ENCODE data around the gene NFKB1.

The NFKB1 gene

GRCh38 chr4:102563000-102563399 is 61.8 kb downstream of the NFKB1 start:
- Histone ChIP-seq H3K36me3 (ENCODE audit: control insufficient read depth, insufficient read depth, low read length) (no peaks in the 10 kb centered on the region), H3K4ac (ENCODE audit: low read depth, low read length) (no peak overlapping the region), H2BK120ac (ENCODE audit: low read depth, low read length) (no peak overlapping the region), H2BK15ac (replicated peaks; ENCODE audit: low read depth) (no peak overlapping the region), H3K9ac (ENCODE audit: low read length) (no peak overlapping the region), H3K4me1 (ENCODE audit: control insufficient read depth, low read depth, low read length) (no peaks in the 10 kb centered on the region), H3K18ac (ENCODE audit: low read length) (no peak overlapping the region), H3K79me1 (ENCODE audit: low read length) (no peaks in the 10 kb centered on the region), H2BK5ac (ENCODE audit: low read length) (no peak overlapping the region), H3K79me2 (ENCODE audit: control insufficient read depth, insufficient read depth, low read length) (no peaks in the 10 kb centered on the region), H3K23ac (ENCODE audit: low read length) (no peak overlapping the region), H4K8ac (ENCODE audit: low read depth, low read length) (no peak overlapping the region), H3K56ac (ENCODE audit: low read length) (no peak overlapping the region), H3K27me3 (ENCODE audit: insufficient read depth, low read length, poor library complexity) (no peaks in the 10 kb centered on the region), H3K4me3 (ENCODE audit: low read length) (no peak overlapping the region), H2AK5ac (ENCODE audit: low read length) (no peak overlapping the region), H3K4me2 (ENCODE audit: low read length) (no peak overlapping the region), H3K27ac (ENCODE audit: low read depth, low read length) (no peak overlapping the region), H4K5ac (ENCODE audit: low read length) (no peak overlapping the region)
- DNase-seq = no peak
- WGBS (ENCODE audit: extremely low coverage, insufficient coverage, low lambda C conversion rate) = no CpG with 5 or more reads among the region's 1 CpG

DNA sequence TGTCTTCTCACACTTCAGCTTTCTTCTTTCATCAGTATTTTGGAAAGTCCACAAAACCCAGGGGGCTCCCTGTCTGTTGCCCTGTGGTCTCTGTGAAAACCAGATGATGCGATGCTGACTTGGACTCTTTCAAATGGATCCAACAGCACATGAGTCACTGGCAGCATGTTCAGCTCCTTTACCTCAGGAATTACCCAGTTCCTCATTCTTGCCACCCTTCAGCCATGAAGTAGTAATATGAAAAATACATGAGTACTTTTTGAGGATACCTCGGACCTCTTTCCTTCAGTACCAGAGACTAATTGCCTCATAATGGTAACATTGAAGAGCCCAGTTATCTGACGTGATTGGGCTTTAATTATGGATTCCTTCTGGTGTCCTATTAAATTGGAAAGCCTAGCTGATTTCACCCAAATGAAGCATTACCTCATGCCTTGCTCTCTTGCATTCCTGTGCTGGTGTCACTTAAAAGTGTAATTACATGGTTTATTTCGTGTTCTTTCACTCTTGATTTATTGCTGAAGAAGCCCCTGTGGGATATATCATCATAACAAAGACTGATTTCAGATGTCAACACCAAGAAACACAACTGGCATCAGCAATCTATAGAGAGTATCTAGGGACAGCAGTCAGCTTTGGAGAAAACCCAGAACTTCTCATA is 63.4 kb downstream of the NFKB1 start:
- no peak overlapping the region for H3K4ac ChIP-seq (ENCODE audit: low read depth, low read length)
- no peak overlapping the region for H3K56ac ChIP-seq (ENCODE audit: low read length)
- no peak overlapping the region for H2AK5ac ChIP-seq (ENCODE audit: low read length)
- H3K18ac ChIP-seq (ENCODE audit: low read length) = no peak overlapping the region
- H3K27ac ChIP-seq (ENCODE audit: low read depth, low read length) = no peak overlapping the region
- no peak overlapping the region for H3K4me2 ChIP-seq (ENCODE audit: low read length)
- H3K36me3 ChIP-seq (ENCODE audit: control insufficient read depth, insufficient read depth, low read length) = no peaks in the 10 kb centered on the region
- no peak overlapping the region for H2BK5ac ChIP-seq (ENCODE audit: low read length)
- no peak overlapping the region for H3K23ac ChIP-seq (ENCODE audit: low read length)
- H2BK120ac ChIP-seq (ENCODE audit: low read depth, low read length) = no peak overlapping the region
- no peak overlapping the region for H4K5ac ChIP-seq (ENCODE audit: low read length)
- no peaks in the 10 kb centered on the region for H3K27me3 ChIP-seq (ENCODE audit: insufficient read depth, low read length, poor library complexity)
- H3K79me2 ChIP-seq (ENCODE audit: control insufficient read depth, insufficient read depth, low read length) = no peaks in the 10 kb centered on the region
- H3K9ac ChIP-seq (ENCODE audit: low read length) = no peak overlapping the region
- H4K8ac ChIP-seq (ENCODE audit: low read depth, low read length) = no peak overlapping the region
- DNase-seq = no peak
- no peaks in the 10 kb centered on the region for H3K4me1 ChIP-seq (ENCODE audit: control insufficient read depth, low read depth, low read length)
- H3K79me1 ChIP-seq (ENCODE audit: low read length) = no peaks in the 10 kb centered on the region
- no CpG with 5 or more reads among the region's 4 CpGs for WGBS (ENCODE audit: extremely low coverage, insufficient coverage, low lambda C conversion rate)
- H3K4me3 ChIP-seq (ENCODE audit: low read length) = no peak overlapping the region
- H2BK15ac ChIP-seq (replicated peaks; ENCODE audit: low read depth) = no peak overlapping the region

- H3K4ac ChIP-seq (ENCODE audit: low read depth, low read length) = no peak overlapping the region
- no peak overlapping the region for H3K27ac ChIP-seq (ENCODE audit: low read depth, low read length)
- no peak overlapping the region for H3K4me3 ChIP-seq (ENCODE audit: low read length)
- no peak overlapping the region for H3K56ac ChIP-seq (ENCODE audit: low read length)
- DNase-seq = no peak
- H2AK5ac ChIP-seq (ENCODE audit: low read length) = no peak overlapping the region
- H2BK15ac ChIP-seq (replicated peaks; ENCODE audit: low read depth) = no peak overlapping the region
- H4K5ac ChIP-seq (ENCODE audit: low read length) = no peak overlapping the region
- WGBS (ENCODE audit: extremely low coverage, insufficient coverage, low lambda C conversion rate) = no CpG with 5 or more reads among the region's 2 CpGs
- H3K79me1 ChIP-seq (ENCODE audit: low read length) = no peaks in the 10 kb centered on the region
- H3K4me1 ChIP-seq (ENCODE audit: control insufficient read depth, low read depth, low read length) = no peaks in the 10 kb centered on the region
- no peaks in the 10 kb centered on the region for H3K36me3 ChIP-seq (ENCODE audit: control insufficient read depth, insufficient read depth, low read length)
- no peaks in the 10 kb centered on the region for H3K27me3 ChIP-seq (ENCODE audit: insufficient read depth, low read length, poor library complexity)
- no peaks in the 10 kb centered on the region for H3K79me2 ChIP-seq (ENCODE audit: control insufficient read depth, insufficient read depth, low read length)
- H2BK120ac ChIP-seq (ENCODE audit: low read depth, low read length) = no peak overlapping the region
- no peak overlapping the region for H3K18ac ChIP-seq (ENCODE audit: low read length)
- no peak overlapping the region for H3K4me2 ChIP-seq (ENCODE audit: low read length)
- no peak overlapping the region for H4K8ac ChIP-seq (ENCODE audit: low read depth, low read length)
- no peak overlapping the region for H3K9ac ChIP-seq (ENCODE audit: low read length)
- no peak overlapping the region for H3K23ac ChIP-seq (ENCODE audit: low read length)
- H2BK5ac ChIP-seq (ENCODE audit: low read length) = no peak overlapping the region
Measured at GRCh38 chr4:102565696-102566095, 64.5 kb downstream of the NFKB1 start.

DNA sequence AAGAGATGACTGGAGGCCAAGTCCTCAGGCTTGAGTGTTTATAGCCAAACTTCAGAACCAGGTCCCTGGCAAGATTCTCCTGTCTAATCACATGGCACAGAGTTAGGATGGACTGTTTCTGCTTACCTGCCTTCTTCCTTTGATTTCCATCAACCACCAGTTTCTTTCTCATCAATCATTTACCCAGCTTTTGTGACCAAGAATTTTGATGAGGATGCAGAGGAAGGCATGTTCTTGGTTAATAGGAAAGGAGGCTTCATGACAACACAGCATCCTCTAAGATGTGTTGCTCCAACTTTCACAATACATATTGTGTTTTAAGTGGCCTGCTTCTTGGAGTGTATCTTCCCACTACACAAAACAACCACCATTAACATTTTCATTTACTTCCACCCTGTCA is 65.3 kb downstream of the NFKB1 start:
- H3K36me3 ChIP-seq (ENCODE audit: control insufficient read depth, insufficient read depth, low read length) = no peaks in the 10 kb centered on the region
- DNase-seq = no peak
- H3K27ac ChIP-seq (ENCODE audit: low read depth, low read length) = no peak overlapping the region
- no peaks in the 10 kb centered on the region for H3K4me1 ChIP-seq (ENCODE audit: control insufficient read depth, low read depth, low read length)
- no peak overlapping the region for H3K4me2 ChIP-seq (ENCODE audit: low read length)
- no peak overlapping the region for H2BK15ac ChIP-seq (replicated peaks; ENCODE audit: low read depth)
- no peaks in the 10 kb centered on the region for H3K79me2 ChIP-seq (ENCODE audit: control insufficient read depth, insufficient read depth, low read length)
- H3K79me1 ChIP-seq (ENCODE audit: low read length) = no peaks in the 10 kb centered on the region
- no peak overlapping the region for H4K8ac ChIP-seq (ENCODE audit: low read depth, low read length)
- H3K27me3 ChIP-seq (ENCODE audit: insufficient read depth, low read length, poor library complexity) = no peaks in the 10 kb centered on the region
- no peak overlapping the region for H2BK120ac ChIP-seq (ENCODE audit: low read depth, low read length)
- H3K18ac ChIP-seq (ENCODE audit: low read length) = no peak overlapping the region
- no peak overlapping the region for H4K5ac ChIP-seq (ENCODE audit: low read length)
- H2AK5ac ChIP-seq (ENCODE audit: low read length) = no peak overlapping the region
- no peak overlapping the region for H3K56ac ChIP-seq (ENCODE audit: low read length)
- no peak overlapping the region for H3K4ac ChIP-seq (ENCODE audit: low read depth, low read length)
- no peak overlapping the region for H3K9ac ChIP-seq (ENCODE audit: low read length)
- H3K4me3 ChIP-seq (ENCODE audit: low read length) = no peak overlapping the region
- H3K23ac ChIP-seq (ENCODE audit: low read length) = no peak overlapping the region
- H2BK5ac ChIP-seq (ENCODE audit: low read length) = no peak overlapping the region

- no peaks in the 10 kb centered on the region for H3K79me2 ChIP-seq (ENCODE audit: control insufficient read depth, insufficient read depth, low read length)
- H4K8ac ChIP-seq (ENCODE audit: low read depth, low read length) = no peak overlapping the region
- no peak overlapping the region for H2BK5ac ChIP-seq (ENCODE audit: low read length)
- H3K4ac ChIP-seq (ENCODE audit: low read depth, low read length) = no peak overlapping the region
- no peak overlapping the region for H2AK5ac ChIP-seq (ENCODE audit: low read length)
- no peaks in the 10 kb centered on the region for H3K36me3 ChIP-seq (ENCODE audit: control insufficient read depth, insufficient read depth, low read length)
- H2BK15ac ChIP-seq (replicated peaks; ENCODE audit: low read depth) = no peak overlapping the region
- no peaks in the 10 kb centered on the region for H3K27me3 ChIP-seq (ENCODE audit: insufficient read depth, low read length, poor library complexity)
- no peak overlapping the region for H3K23ac ChIP-seq (ENCODE audit: low read length)
- no CpG with 5 or more reads among the region's 1 CpG for WGBS (ENCODE audit: extremely low coverage, insufficient coverage, low lambda C conversion rate)
- no peaks in the 10 kb centered on the region for H3K79me1 ChIP-seq (ENCODE audit: low read length)
- no peak overlapping the region for H3K27ac ChIP-seq (ENCODE audit: low read depth, low read length)
- H3K56ac ChIP-seq (ENCODE audit: low read length) = no peak overlapping the region
- H4K5ac ChIP-seq (ENCODE audit: low read length) = no peak overlapping the region
- no peak overlapping the region for H3K4me3 ChIP-seq (ENCODE audit: low read length)
- no peak overlapping the region for H2BK120ac ChIP-seq (ENCODE audit: low read depth, low read length)
- DNase-seq = no peak
- no peak overlapping the region for H3K9ac ChIP-seq (ENCODE audit: low read length)
- H3K18ac ChIP-seq (ENCODE audit: low read length) = no peak overlapping the region
- H3K4me2 ChIP-seq (ENCODE audit: low read length) = no peak overlapping the region
- H3K4me1 ChIP-seq (ENCODE audit: control insufficient read depth, low read depth, low read length) = no peaks in the 10 kb centered on the region
Measured at GRCh38 chr4:102567427-102567826, 66.3 kb downstream of the NFKB1 start.

- H4K8ac ChIP-seq (ENCODE audit: low read depth, low read length) = no peak overlapping the region
- no peak overlapping the region for H3K56ac ChIP-seq (ENCODE audit: low read length)
- H3K79me1 ChIP-seq (ENCODE audit: low read length) = no peaks in the 10 kb centered on the region
- no peaks in the 10 kb centered on the region for H3K4me1 ChIP-seq (ENCODE audit: control insufficient read depth, low read depth, low read length)
- H3K4me3 ChIP-seq (ENCODE audit: low read length) = no peak overlapping the region
- H3K4ac ChIP-seq (ENCODE audit: low read depth, low read length) = no peak overlapping the region
- H2BK15ac ChIP-seq (replicated peaks; ENCODE audit: low read depth) = no peak overlapping the region
- H2AK5ac ChIP-seq (ENCODE audit: low read length) = no peak overlapping the region
- H3K4me2 ChIP-seq (ENCODE audit: low read length) = no peak overlapping the region
- no peak overlapping the region for H4K5ac ChIP-seq (ENCODE audit: low read length)
- no peak overlapping the region for H3K9ac ChIP-seq (ENCODE audit: low read length)
- DNase-seq = no peak
- no peak overlapping the region for H3K18ac ChIP-seq (ENCODE audit: low read length)
- H3K36me3 ChIP-seq (ENCODE audit: control insufficient read depth, insufficient read depth, low read length) = no peaks in the 10 kb centered on the region
- no CpG with 5 or more reads among the region's 2 CpGs for WGBS (ENCODE audit: extremely low coverage, insufficient coverage, low lambda C conversion rate)
- H3K23ac ChIP-seq (ENCODE audit: low read length) = no peak overlapping the region
- H3K27me3 ChIP-seq (ENCODE audit: insufficient read depth, low read length, poor library complexity) = no peaks in the 10 kb centered on the region
- H3K79me2 ChIP-seq (ENCODE audit: control insufficient read depth, insufficient read depth, low read length) = no peaks in the 10 kb centered on the region
- H2BK120ac ChIP-seq (ENCODE audit: low read depth, low read length) = no peak overlapping the region
- H2BK5ac ChIP-seq (ENCODE audit: low read length) = no peak overlapping the region
- H3K27ac ChIP-seq (ENCODE audit: low read depth, low read length) = no peak overlapping the region
Measured at GRCh38 chr4:102569200-102569599, 68.0 kb downstream of the NFKB1 start.

Measured in mesendoderm (in vitro differentiated cells).